ENCODE data around the gene SUMF2.
"Not testable (repeated sequence)": the region's sequence is repeated elsewhere in the genome, so short reads cannot be mapped to it uniquely, and the experiment has no call there.

- not testable (repeated sequence) for TF ChIP-seq CTCF, POLR2AphosphoS5 (IDR thresholded peaks at IDR 0.05)
These were observed 16.5 kb upstream of the SUMF2 start for GRCh38 chr7:56047446-56048116.

Data from esophagus muscularis mucosa (tissue), 3 donors.